ENCODE data around the gene CLTB.

Gene CLTB

GRCh38 chr5:176401281-176402205, 14.8 kb downstream of the CLTB start:
- TF ChIP-seq CTCF (IDR thresholded peaks at IDR 0.05; ENCODE audit: insufficient read depth, low read depth, low read length, missing control alignments) = no peak

GRCh38 chr5:176400382-176401156, 15.8 kb downstream of the CLTB start:
- no peak for TF ChIP-seq CTCF (IDR thresholded peaks at IDR 0.05; ENCODE audit: insufficient read depth, low read depth, low read length, missing control alignments)
- H3K4me3 ChIP-seq (ENCODE audit: low read depth, low read length) = no peak overlapping the region
- DNase-seq (ENCODE audit: low read depth) = no peak

More at GRCh38 chr5:176401281-176402205, 14.8 kb downstream of the CLTB start:
- DNase-seq (ENCODE audit: low read depth) = no peak
- no peak overlapping the region for H3K4me3 ChIP-seq (ENCODE audit: low read depth, low read length)

- TF ChIP-seq CTCF (IDR thresholded peaks at IDR 0.05; ENCODE audit: insufficient read depth, low read depth, low read length, missing control alignments) = no peak
- DNase-seq (ENCODE audit: low read depth) = no peak
- H3K4me3 ChIP-seq (ENCODE audit: low read depth, low read length) = no peak overlapping the region
Observed at GRCh38 chr5:176397736-176398420, 18.5 kb downstream of the CLTB start.

- DNase-seq (ENCODE audit: low read depth) = no peak
- no peak overlapping the region for H3K4me3 ChIP-seq (ENCODE audit: low read depth, low read length)
- TF ChIP-seq CTCF (IDR thresholded peaks at IDR 0.05; ENCODE audit: insufficient read depth, low read depth, low read length, missing control alignments) = no peak
Observed at GRCh38 chr5:176396330-176396729, 20.0 kb downstream of the CLTB start.

- H3K4me3 ChIP-seq (ENCODE audit: low read depth, low read length) = no peak overlapping the region
- TF ChIP-seq CTCF (IDR thresholded peaks at IDR 0.05; ENCODE audit: insufficient read depth, low read depth, low read length, missing control alignments) = no peak
- DNase-seq (ENCODE audit: low read depth) = no peak
Observed at GRCh38 chr5:176394881-176395675, 21.3 kb downstream of the CLTB start.

GRCh38 chr5:176394096-176394495, 22.2 kb downstream of the CLTB start:
- TF ChIP-seq CTCF (IDR thresholded peaks at IDR 0.05; ENCODE audit: insufficient read depth, low read depth, low read length, missing control alignments) = no peak
- DNase-seq (ENCODE audit: low read depth) = no peak
- H3K4me3 ChIP-seq (ENCODE audit: low read depth, low read length) = no peak overlapping the region

Measured in GM12865 (cell line).